Measurements from ENCODE around the gene PLOD1.

PLOD1 gene

DNA sequence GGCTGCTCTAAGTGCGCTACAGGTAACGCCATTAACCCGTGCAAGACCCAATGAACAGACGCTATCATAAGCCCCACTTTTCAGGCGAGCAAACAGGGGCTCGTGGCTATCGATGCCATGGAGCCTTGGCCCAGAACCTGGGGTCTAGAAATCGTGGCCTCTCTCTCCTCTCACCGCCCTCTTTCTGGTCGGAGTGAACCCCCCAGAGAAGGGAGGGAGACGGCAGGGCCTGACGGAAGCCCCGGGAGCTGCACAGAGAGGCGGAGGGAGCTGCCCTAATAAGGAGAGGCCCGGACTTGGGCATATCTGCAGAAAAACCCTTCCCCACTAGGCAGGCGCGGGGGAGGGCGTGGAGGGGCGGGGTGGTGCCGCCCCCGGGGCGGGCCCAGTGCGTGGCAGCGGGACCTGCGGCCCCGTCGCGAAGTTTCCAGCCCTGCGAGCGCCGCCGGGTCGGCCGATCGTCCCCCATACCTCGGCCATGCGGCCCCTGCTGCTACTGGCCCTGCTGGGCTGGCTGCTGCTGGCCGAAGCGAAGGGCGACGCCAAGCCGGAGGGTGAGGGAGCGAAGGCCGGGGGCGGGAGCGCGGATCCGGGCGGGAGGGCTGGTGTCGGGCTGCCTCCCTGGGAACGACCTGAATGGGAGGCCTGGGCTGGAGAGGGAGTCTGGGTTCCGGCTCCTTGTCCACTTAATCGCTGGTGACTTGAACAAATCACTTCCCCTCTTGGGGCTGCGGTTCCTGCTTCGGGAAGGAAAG is at the start of gene PLOD1:
TSS of gene PLOD1 (plus strand) at position 416 of the 755 bp plus-strand sequence. CDS start at position 479, 63 bp downstream.
- Histone ChIP-seq H3K9me3 (no peaks in the 10 kb centered on the region), H3K36me3 (peaks cover 7% of the 10 kb centered on the region), H3K27ac (peak within 1 kb of the TSS; percentile 94), H3K27me3 (no peaks in the 10 kb centered on the region), H3K4me3 (ENCODE audit: low read depth in 1 of 2, low read length in 1 of 2) (peak within 1 kb of the TSS; percentile 62 to 85), H3K4me1 (ENCODE audit: control insufficient read depth in 1 of 2, insufficient read depth in 1 of 2, low read depth in 1 of 2, low read length in 1 of 2) (peaks cover 43 to 44% of the 10 kb centered on the region in 2 experiments)
- TF ChIP-seq, protein P1, sequence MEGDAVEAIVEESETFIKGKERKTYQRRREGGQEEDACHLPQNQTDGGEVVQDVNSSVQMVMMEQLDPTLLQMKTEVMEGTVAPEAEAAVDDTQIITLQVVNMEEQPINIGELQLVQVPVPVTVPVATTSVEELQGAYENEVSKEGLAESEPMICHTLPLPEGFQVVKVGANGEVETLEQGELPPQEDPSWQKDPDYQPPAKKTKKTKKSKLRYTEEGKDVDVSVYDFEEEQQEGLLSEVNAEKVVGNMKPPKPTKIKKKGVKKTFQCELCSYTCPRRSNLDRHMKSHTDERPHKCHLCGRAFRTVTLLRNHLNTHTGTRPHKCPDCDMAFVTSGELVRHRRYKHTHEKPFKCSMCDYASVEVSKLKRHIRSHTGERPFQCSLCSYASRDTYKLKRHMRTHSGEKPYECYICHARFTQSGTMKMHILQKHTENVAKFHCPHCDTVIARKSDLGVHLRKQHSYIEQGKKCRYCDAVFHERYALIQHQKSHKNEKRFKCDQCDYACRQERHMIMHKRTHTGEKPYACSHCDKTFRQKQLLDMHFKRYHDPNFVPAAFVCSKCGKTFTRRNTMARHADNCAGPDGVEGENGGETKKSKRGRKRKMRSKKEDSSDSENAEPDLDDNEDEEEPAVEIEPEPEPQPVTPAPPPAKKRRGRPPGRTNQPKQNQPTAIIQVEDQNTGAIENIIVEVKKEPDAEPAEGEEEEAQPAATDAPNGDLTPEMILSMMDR (IDR thresholded peaks at IDR 0.05), result peak; percentile 27

- H3K4me1 ChIP-seq (ENCODE audit: control insufficient read depth in 1 of 2, insufficient read depth in 1 of 2, low read depth in 1 of 2, low read length in 1 of 2), result peaks cover 0 to 4% of the 10 kb centered on the region in 2 experiments
- TF ChIP-seq, protein P1 (IDR thresholded peaks at IDR 0.05), result no peak
- H3K27me3 ChIP-seq, result no peaks in the 10 kb centered on the region
- no peaks in the 10 kb centered on the region for H3K9me3 ChIP-seq
- H3K36me3 ChIP-seq, result no peaks in the 10 kb centered on the region
- no peak overlapping the region for H3K4me3 ChIP-seq (ENCODE audit: low read depth in 1 of 2, low read length in 1 of 2)
- no peak overlapping the region for H3K27ac ChIP-seq
These were observed 48.6 kb upstream of the PLOD1 start for GRCh38 chr1:11885916-11886315.

DNA sequence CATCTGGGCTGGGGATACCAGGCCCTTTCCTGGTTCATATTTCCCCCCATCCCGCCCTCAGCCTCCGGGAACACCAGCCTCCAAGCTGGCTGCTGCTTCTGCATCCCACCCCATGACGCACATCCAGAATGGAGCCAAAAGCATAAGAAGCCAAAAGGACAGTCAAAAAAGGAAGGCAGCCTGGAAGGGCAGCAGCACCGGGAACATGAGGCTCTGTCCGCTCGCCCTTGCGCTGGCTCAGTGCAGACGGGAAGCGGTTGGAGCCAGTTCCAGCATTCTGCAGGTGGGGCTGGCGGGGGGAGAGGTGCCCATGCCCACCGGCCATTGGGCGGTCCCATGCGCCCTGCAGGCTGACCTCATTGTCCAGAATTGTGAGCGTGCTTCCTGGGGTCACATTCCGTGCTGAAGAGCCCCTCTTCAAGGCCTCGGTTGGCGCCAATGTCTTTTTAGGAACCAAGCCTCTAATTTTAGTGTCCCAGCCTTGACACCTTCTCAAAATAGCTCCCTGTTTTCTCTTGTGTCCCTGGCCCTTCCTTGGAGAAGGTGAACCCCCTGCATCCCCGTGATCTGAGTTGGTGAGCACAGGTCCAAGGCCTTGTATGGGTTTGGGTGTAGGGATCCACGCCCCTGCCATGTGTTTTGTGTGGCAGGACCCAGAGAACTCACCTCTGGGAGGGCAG is 47.4 kb upstream of the PLOD1 start:
- H3K4me3 ChIP-seq (ENCODE audit: low read depth in 1 of 2, low read length in 1 of 2), result no peak overlapping the region
- no peaks in the 10 kb centered on the region for H3K36me3 ChIP-seq
- H3K4me1 ChIP-seq (ENCODE audit: control insufficient read depth in 1 of 2, insufficient read depth in 1 of 2, low read depth in 1 of 2, low read length in 1 of 2), result peaks cover 0 to 4% of the 10 kb centered on the region in 2 experiments
- no peak overlapping the region for H3K27ac ChIP-seq
- H3K27me3 ChIP-seq, result no peaks in the 10 kb centered on the region
- TF ChIP-seq, protein P1 (IDR thresholded peaks at IDR 0.05), result no peak
- H3K9me3 ChIP-seq, result no peaks in the 10 kb centered on the region

GRCh38 chr1:11887666-11888007 is 46.9 kb upstream of the PLOD1 start:
- Histone ChIP-seq H3K4me3 (ENCODE audit: low read depth in 1 of 2, low read length in 1 of 2) (no peak overlapping the region), H3K36me3 (no peaks in the 10 kb centered on the region), H3K9me3 (no peaks in the 10 kb centered on the region), H3K27ac (no peak overlapping the region), H3K4me1 (ENCODE audit: control insufficient read depth in 1 of 2, insufficient read depth in 1 of 2, low read depth in 1 of 2, low read length in 1 of 2) (peaks cover 0 to 4% of the 10 kb centered on the region in 2 experiments), H3K27me3 (no peaks in the 10 kb centered on the region)
- TF ChIP-seq, protein P1 (IDR thresholded peaks at IDR 0.05), result no peak

DNA sequence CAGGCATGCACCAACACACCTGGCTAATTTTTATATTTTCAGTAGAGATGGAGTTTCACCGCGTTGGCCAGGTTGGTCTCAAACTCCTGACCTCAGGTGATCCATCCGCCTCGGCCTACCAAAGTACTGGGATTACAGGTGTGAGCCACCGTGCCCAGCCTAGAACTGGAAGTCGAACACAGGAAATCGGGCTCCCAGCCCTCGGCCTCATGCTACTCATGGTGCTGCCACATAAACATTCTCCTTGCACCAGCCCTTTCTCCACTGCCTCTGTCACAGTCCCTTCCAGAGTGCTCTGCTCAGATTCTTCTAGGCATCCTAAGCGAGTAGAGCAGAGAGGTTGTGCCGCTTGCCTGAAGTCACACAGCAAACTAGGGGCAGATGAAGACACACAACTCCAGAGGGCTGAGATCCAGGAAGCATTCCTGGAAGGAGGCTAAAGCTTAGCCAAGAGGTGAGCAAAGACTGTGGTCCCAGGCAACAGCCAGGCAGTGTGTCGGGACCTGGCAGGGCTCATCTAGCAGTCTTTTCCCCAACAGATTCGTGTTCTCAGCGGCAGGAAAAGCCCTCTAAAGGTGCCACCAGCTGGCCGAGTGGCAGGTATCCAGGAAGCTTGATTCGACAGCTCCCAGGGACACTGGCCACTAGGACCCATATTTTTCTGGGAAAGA is 46.2 kb upstream of the PLOD1 start:
- TF ChIP-seq, protein P1 (IDR thresholded peaks at IDR 0.05), result no peak
- no peak overlapping the region for H3K27ac ChIP-seq

More for the DNA sequence above, 46.2 kb upstream of the PLOD1 start:
- H3K27me3 ChIP-seq, result no peaks in the 10 kb centered on the region
- peaks cover 0 to 1% of the 10 kb centered on the region in 2 experiments for H3K4me1 ChIP-seq (ENCODE audit: control insufficient read depth in 1 of 2, insufficient read depth in 1 of 2, low read depth in 1 of 2, low read length in 1 of 2)
- H3K4me3 ChIP-seq (ENCODE audit: low read depth in 1 of 2, low read length in 1 of 2), result no peak overlapping the region
- no peaks in the 10 kb centered on the region for H3K9me3 ChIP-seq
- no peaks in the 10 kb centered on the region for H3K36me3 ChIP-seq
